Calu3 (cell line): ENCODE measurements around the gene LRP5. TPM values are rescaled to one million over a fixed set of nuclear protein-coding genes. Genes with fewer than 3 reads are reported as not detected.
A peak's percentile ranks its signal among the peaks of the same experiment; 100 is the strongest.

ENCODE experiments used
- BruUV-seq: library from RNA; stranded (reverse); fragments of 400-500 nt; replicated peaks from 2 replicates; lab custom pipeline; 2021; lab: Mats Ljungman, UMichigan
- CTCF ChIA-PET: fragments of 300-600 bp; sonication (Branson Sonifier 250); formaldehyde crosslinking; loops from one replicate; lab custom pipeline; 2022; ENCODE audit warnings: antibody characterized with exemption; lab: Charles Lee
- DNase-seq: peaks from one replicate; pipeline ENCODE4 v3.0.0; 2022
- H3K27ac Mint-ChIP-seq: one replicate; pipeline ENCODE4 v1.8.0; 2022; ENCODE audit warnings: mixed read lengths; ENCODE audit not compliant: unreplicated experiment
- H3K27me3 Mint-ChIP-seq: one replicate; pipeline ENCODE4 v1.8.0; 2022; ENCODE audit warnings: mixed read lengths; ENCODE audit not compliant: unreplicated experiment
- H3K36me3 Mint-ChIP-seq: one replicate; pipeline ENCODE4 v1.8.0; 2022; ENCODE audit warnings: mild to moderate bottlenecking, moderate library complexity, mixed read lengths; ENCODE audit not compliant: insufficient read depth, unreplicated experiment
- H3K4me1 Mint-ChIP-seq: one replicate; pipeline ENCODE4 v1.8.0; 2022; ENCODE audit warnings: mild to moderate bottlenecking, low read depth, mixed read lengths; ENCODE audit not compliant: unreplicated experiment
- H3K4me3 Mint-ChIP-seq: one replicate; pipeline ENCODE4 v1.8.0; 2022; ENCODE audit warnings: mild to moderate bottlenecking, low read depth, moderate library complexity, mixed read lengths; ENCODE audit not compliant: unreplicated experiment
- H3K9me3 Mint-ChIP-seq: one replicate; pipeline ENCODE4 v1.8.0; 2022; ENCODE audit warnings: low read depth, mixed read lengths; ENCODE audit not compliant: unreplicated experiment
- CTCF ChIP-seq: fragments of 200-600 bp; IDR thresholded peaks from one replicate; pipeline ENCODE4 v1.8.0; 2022; ENCODE audit warnings: antibody characterized with exemption; ENCODE audit not compliant: unreplicated experiment
- intact Hi-C: fragments of 100-400 bp; cut with micrococcal nuclease; formaldehyde crosslinking; loops from one replicate; pipeline ENCODE4 v1.10.0; 2022; ENCODE audit not compliant: unreplicated experiment
- total RNA-seq: library from RNA; stranded (reverse); gene quantifications from 2 replicates; pipeline ENCODE4 v1.2.3, GENCODE V29; 2022

The LRP5 gene
- total RNA-seq, 1 experiment from 2014 or later = 82.0 TPM

DNA sequence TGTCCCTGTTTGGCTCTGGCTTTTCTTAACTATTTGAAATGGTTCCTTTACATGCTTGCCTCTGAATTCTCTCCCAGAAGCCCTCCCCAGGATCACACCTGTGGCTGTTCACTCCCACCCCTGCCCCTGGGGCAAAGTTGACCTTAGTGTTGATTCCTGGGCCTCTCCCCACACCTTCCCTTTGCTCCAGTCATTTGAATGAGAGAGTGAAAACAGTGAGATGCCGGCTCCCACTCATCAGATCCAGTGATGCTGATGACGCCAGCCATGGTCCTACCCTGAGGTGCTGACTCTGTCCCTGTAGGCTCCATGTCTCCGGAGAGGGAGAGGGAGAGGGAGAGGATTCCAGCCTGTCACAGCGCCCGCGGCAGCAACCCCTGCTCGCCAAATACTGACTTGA is 40.7 kb downstream of the LRP5 start:
- Mint-ChIP-seq H3K4me3 (no peak overlapping the region), H3K4me1 (peaks cover 34% of the 10 kb centered on the region), H3K36me3 (peaks cover 27% of the 10 kb centered on the region), H3K27ac (no peak overlapping the region), H3K9me3 (no peaks in the 10 kb centered on the region), H3K27me3 (no peaks in the 10 kb centered on the region)
- CTCF ChIA-PET = no interaction called here
- DNase-seq = no peak
- no peak for TF ChIP-seq CTCF
- BruUV-seq = no TSS peak
- intact Hi-C loops = no loop called here

DNA sequence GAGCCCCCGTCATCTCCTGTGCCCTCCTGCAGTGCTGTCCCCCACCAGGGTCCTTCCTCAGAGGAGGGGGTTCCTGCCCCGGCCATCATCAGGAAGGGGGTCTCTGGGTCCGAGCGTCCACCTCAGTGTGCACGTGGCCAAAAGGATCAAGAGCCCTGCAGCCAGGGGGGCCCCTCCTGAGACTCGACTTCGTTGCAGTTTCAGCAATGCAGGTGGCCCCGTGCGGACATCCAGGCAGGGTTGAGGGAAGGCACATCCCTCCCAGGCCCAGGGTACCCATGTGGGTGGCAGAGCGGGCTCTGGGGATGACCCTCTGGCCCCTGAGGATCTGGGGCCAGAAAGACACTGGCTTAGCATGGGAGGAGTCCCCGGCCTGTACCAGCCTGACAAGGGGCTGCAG is 41.3 kb downstream of the LRP5 start:
- no peak overlapping the region for H3K27ac Mint-ChIP-seq
- CTCF ChIA-PET = interaction anchor here (0.5 kb wide), 1 partner anchor 1635 kb away, joined by 4 read pairs; no protein-coding TSS in a partner anchor
- no peaks in the 10 kb centered on the region for H3K9me3 Mint-ChIP-seq
- peaks cover 27% of the 10 kb centered on the region for H3K36me3 Mint-ChIP-seq
- BruUV-seq = no TSS peak
- DNase-seq = no peak
- peaks cover 34% of the 10 kb centered on the region for H3K4me1 Mint-ChIP-seq
- intact Hi-C loops = no loop called here
- H3K27me3 Mint-ChIP-seq = no peaks in the 10 kb centered on the region
- no peak overlapping the region for H3K4me3 Mint-ChIP-seq
- no peak for TF ChIP-seq CTCF

DNA sequence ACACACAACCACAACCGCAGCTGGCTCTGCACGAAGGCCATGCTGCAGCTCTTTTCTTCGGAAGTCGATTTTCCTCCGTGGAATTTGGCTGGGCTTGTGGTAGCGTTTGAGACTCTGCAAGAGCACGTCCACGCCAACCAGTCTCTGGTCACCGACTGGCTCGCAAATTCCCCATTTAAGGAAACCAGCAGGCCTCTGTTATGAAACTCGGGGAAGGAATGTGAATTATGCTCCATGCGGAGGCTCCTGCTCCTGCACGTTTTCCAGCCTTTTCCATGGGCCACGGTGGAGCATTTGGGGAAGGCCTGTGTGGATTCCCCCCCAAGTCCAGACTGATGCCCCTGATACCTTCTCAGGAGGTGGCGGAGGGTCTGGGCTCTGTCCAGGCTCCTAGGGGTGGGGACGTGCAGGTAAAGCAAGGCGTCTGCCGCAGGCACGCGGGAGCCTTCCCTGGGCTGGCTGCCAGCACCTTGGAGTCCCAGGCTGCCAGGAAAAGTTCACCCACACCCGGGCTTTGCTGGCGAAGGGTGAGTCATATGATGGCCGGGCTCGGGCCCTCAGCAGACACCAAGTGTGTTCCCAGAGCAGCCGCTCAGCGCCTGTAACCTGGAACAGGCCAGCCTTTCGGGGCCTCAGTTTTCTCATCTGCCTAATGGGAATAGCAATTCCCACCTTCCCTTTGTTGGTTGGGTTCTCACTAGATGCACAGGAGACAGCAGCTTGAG is 41.9 kb downstream of the LRP5 start:
- Mint-ChIP-seq H3K9me3 (no peaks in the 10 kb centered on the region), H3K36me3 (peaks cover 27% of the 10 kb centered on the region), H3K27me3 (no peaks in the 10 kb centered on the region), H3K4me3 (no peak overlapping the region), H3K27ac (no peak overlapping the region), H3K4me1 (peaks cover 34% of the 10 kb centered on the region)
- no TSS peak for BruUV-seq
- TF ChIP-seq CTCF = no peak
- intact Hi-C loops = no loop called here
- CTCF ChIA-PET = interaction anchor here (0.5 kb wide), 1 partner anchor 1634 kb away, joined by 4 read pairs; no protein-coding TSS in a partner anchor
- peak; percentile 94 for DNase-seq

DNA sequence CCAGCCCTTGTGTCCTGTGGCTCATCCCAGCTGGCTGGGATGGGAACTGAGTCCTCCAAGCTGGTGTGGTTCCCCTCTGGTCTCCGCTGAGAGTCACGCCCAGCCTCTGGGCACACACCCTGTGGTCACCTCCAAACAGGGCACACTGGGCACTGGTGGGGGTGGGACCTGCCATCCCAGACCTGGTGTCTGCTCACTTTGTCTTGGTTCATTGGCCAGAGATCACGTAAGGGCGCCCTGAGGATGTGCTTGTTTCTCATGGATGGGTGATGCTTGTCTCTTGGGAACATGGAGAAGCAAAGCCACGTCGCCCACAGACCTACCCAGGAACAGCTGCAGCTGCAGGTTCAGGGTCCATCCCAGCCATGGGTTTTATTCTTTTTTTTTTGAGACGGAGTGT is 43.1 kb downstream of the LRP5 start:
- no peak for DNase-seq
- TF ChIP-seq CTCF = no peak
- Mint-ChIP-seq H3K27me3 (no peaks in the 10 kb centered on the region), H3K27ac (no peak overlapping the region), H3K9me3 (no peaks in the 10 kb centered on the region), H3K4me1 (peaks cover 31% of the 10 kb centered on the region), H3K4me3 (no peak overlapping the region), H3K36me3 (peaks cover 31% of the 10 kb centered on the region)
- intact Hi-C loops = no loop called here
- CTCF ChIA-PET = interaction anchor here (0.7 kb wide), 1 partner anchor 13 kb away, joined by 9 read pairs; no protein-coding TSS in a partner anchor
- no TSS peak for BruUV-seq
